ENCODE results near the gene SLCO4A1. TPM values are rescaled to one million over a fixed set of nuclear protein-coding genes. Genes with fewer than 3 reads are reported as not detected.

Gene SLCO4A1
- total and polyA plus RNA-seq, 2 of the 4 experiments (the other 2 are of a cell fraction) = 0.72 to 1.1 TPM

DNA sequence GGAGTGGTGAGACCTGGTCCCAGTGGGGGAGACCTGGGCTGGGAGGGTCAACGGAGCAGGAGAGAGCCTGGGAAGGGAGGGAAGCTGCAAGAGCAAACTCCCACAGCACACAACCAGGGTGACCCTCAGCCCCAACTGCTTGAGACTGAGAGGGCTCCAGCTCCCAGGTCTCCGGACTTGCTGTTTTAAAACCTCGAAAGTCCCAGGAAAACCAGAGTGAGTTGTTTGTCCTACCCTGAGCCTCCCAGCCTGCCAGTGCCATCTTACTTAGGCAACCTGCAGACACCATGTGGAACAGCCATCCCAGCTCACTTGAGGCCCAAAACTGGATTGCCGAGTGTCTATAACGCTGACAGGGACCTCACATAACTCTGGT lies 61.5 kb downstream of the SLCO4A1 start:
- intact Hi-C loops (cut with micrococcal nuclease) (loop anchor here (1.0 kb wide), 2 partner anchors 36 to 87 kb away; no protein-coding TSS in a partner anchor), dilution Hi-C loops (cut with HindIII; ENCODE audit: low sequenced_read_pairs, unreplicated experiment) (no loop called here), in situ Hi-C loops (cut with MboI; ENCODE audit: low sequenced_read_pairs) (no loop called here)
- Histone ChIP-seq H2BK5ac (ENCODE audit: low read depth, low read length, poor library complexity, severe bottlenecking) (peak overlapping the region; percentile 78), H3K27me3 (ENCODE audit: control insufficient read depth, insufficient read depth, low read length) (peaks cover 8% of the 10 kb centered on the region; the same call in 1 of the 2 replicates), H3K4me1 (ENCODE audit: control insufficient read depth, insufficient read depth, low read length) (peaks cover 15% of the 10 kb centered on the region), H3K23ac (ENCODE audit: low read depth, low read length) (peak overlapping the region; percentile 26), H3K4me3 (ENCODE audit: insufficient read depth, low read depth, low read length) (no peak overlapping the region), H3K9me3 (ENCODE audit: control insufficient read depth, insufficient read depth, low read length) (no peaks in the 10 kb centered on the region), H2BK15ac (ENCODE audit: low read depth, low read length) (peak overlapping the region; percentile 72), H4K5ac (ENCODE audit: low read depth, low read length) (peak overlapping the region; percentile 41; the same call in 1 of the 2 replicates), H3K27ac (ENCODE audit: insufficient read depth, low read length) (peak overlapping the region; percentile 76), H2AFZ (replicated peaks; ENCODE audit: low read length, poor library complexity) (peak overlapping the region; percentile 82), H3K9me1 (ENCODE audit: insufficient read depth, low read length) (peaks cover 24% of the 10 kb centered on the region), H4K8ac (ENCODE audit: low read depth in 2 of 2, low read length in 2 of 2) (peak overlapping the region; percentile 81 to 92), H2BK20ac (ENCODE audit: low read depth, low read length) (peak overlapping the region; percentile 90), H4K91ac (ENCODE audit: insufficient read depth, low read depth, low read length) (peak overlapping the region; percentile 94), H3K18ac (ENCODE audit: low read depth, low read length) (peak overlapping the region; percentile 51; the same call in 1 of the 2 replicates), H3K14ac (replicated peaks; ENCODE audit: low read depth, low read length) (peak overlapping the region; percentile 59), H2AK5ac (ENCODE audit: low read depth, low read length) (peak overlapping the region; percentile 96), H3K36me3 (ENCODE audit: control insufficient read depth, insufficient read depth, low read length) (no peaks in the 10 kb centered on the region), H3K9ac (ENCODE audit: low read depth, low read length) (no peak overlapping the region; the same call in 1 of the 2 replicates), H3K79me1 (ENCODE audit: low read depth in 1 of 2, low read length in 2 of 2) (no peaks in the 10 kb centered on the region), H2BK120ac (ENCODE audit: low read depth, low read length) (peak overlapping the region; percentile 79), H3K4me2 (ENCODE audit: low read depth, low read length) (peak overlapping the region; percentile 29), H3K4ac (ENCODE audit: low read depth, low read length) (peak overlapping the region; percentile 84), H2AK9ac (replicated peaks; ENCODE audit: low read depth, low read length, poor library complexity) (peak overlapping the region; percentile 43), H3K56ac (ENCODE audit: extremely low read depth, insufficient read depth, low read length) (peak overlapping the region; percentile 55), H4K20me1 (ENCODE audit: insufficient read depth, low read length) (0 out of 2 replicates have a peak, but pooled peaks cover 3% of the 10 kb centered on the region)
- TF ChIP-seq RCOR1 (IDR thresholded peaks at IDR 0.05; ENCODE audit: insufficient replicate concordance, low read length) (no peak), POLR2A (IDR thresholded peaks at IDR 0.05; ENCODE audit: low read depth, low read length) (peak; percentile 38; the same call in 1 of the 2 replicates), MXI1 (IDR thresholded peaks at IDR 0.05; ENCODE audit: borderline replicate concordance, low read depth, low read length) (no peak)
- DNase-seq = no peak
- POLR2A ChIA-PET (ENCODE audit: unreplicated experiment) = no interaction called here
- ATAC-seq (ENCODE audit: low read depth) = peak; percentile 13
- CTCF ChIA-PET = interaction anchor here (1.3 to 2.5 kb wide), 3 partner anchors 36 to 88 kb away, joined by 4 to 19 read pairs (median 5); no protein-coding TSS in a partner anchor
- 80% methylated on average over 1 of the region's 5 CpGs; no CpG with 5 or more reads in 1 of the 2 experiments for WGBS, 2 experiments (ENCODE audit: extremely low coverage in 2 of 2, insufficient read length in 1 of 2)
- no TSS peak for BruUV-seq (replicated peaks)

Data from IMR-90 (cell line).